ENCODE data around the gene ZNF81.
"Not testable (repeated sequence)": the region's sequence is repeated elsewhere in the genome, so short reads cannot be mapped to it uniquely, and the experiment has no call there.

Gene ZNF81

DNA sequence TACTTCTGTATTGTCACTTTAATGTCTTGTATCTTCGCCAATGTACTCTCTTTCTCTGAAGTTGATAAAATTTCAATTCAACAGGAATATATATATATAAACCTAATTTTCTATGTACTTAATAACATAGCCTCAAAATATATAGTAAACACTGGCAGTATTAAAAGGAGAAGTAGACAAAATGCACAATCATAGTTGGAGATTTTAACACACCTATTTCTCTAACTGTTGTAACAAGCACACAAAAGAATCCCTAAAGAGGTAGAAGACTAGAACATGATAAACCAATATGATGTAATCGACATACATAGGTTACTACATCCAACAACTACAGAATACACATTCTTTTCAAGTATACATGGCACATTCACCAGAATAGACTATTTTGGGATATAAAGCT lies 65.5 kb downstream of the ZNF81 start:
- no peak overlapping the region for H2BK5ac ChIP-seq (ENCODE audit: low read length)
- no peak overlapping the region for H3K9ac ChIP-seq (ENCODE audit: low read length)
- H3K4me2 ChIP-seq (ENCODE audit: low read length), result no peak overlapping the region
- H4K8ac ChIP-seq (ENCODE audit: low read depth, low read length), result no peak overlapping the region
- no peak for DNase-seq
- no peaks in the 10 kb centered on the region for H3K79me1 ChIP-seq (ENCODE audit: low read length)
- H4K5ac ChIP-seq (ENCODE audit: low read length), result no peak overlapping the region
- no peak overlapping the region for H3K56ac ChIP-seq (ENCODE audit: low read length)
- H3K27ac ChIP-seq (ENCODE audit: low read depth, low read length), result no peak overlapping the region
- no peaks in the 10 kb centered on the region for H3K4me1 ChIP-seq (ENCODE audit: control insufficient read depth, low read depth, low read length)
- no peaks in the 10 kb centered on the region for H3K36me3 ChIP-seq (ENCODE audit: control insufficient read depth, insufficient read depth, low read length)
- no peak overlapping the region for H3K23ac ChIP-seq (ENCODE audit: low read length)
- no peaks in the 10 kb centered on the region for H3K79me2 ChIP-seq (ENCODE audit: control insufficient read depth, insufficient read depth, low read length)
- H3K4me3 ChIP-seq (ENCODE audit: low read length), result no peak overlapping the region
- H3K4ac ChIP-seq (ENCODE audit: low read depth, low read length), result no peak overlapping the region
- no CpG with 5 or more reads among the region's 2 CpGs for WGBS (ENCODE audit: extremely low coverage, insufficient coverage, low lambda C conversion rate)
- H3K18ac ChIP-seq (ENCODE audit: low read length), result no peak overlapping the region
- no peaks in the 10 kb centered on the region for H3K27me3 ChIP-seq (ENCODE audit: insufficient read depth, low read length, poor library complexity)
- H2AK5ac ChIP-seq (ENCODE audit: low read length), result no peak overlapping the region
- H2BK15ac ChIP-seq (replicated peaks; ENCODE audit: low read depth), result no peak overlapping the region
- no peak overlapping the region for H2BK120ac ChIP-seq (ENCODE audit: low read depth, low read length)

DNA sequence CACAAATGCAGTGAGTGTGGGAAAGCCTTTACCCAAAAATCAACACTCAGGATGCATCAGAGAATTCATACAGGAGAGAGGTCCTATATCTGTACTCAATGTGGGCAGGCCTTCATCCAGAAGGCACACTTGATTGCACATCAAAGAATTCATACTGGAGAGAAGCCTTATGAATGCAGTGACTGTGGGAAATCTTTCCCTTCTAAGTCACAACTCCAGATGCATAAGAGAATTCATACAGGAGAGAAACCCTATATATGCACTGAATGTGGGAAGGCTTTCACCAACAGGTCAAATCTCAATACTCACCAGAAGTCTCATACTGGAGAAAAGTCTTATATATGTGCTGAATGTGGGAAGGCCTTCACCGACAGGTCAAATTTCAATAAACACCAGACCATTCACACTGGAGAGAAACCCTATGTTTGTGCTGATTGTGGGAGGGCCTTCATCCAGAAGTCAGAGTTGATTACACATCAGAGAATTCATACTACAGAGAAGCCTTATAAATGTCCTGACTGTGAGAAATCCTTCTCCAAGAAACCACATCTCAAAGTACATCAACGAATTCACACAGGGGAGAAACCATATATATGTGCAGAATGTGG lies 79.3 kb downstream of the ZNF81 start:
- Histone ChIP-seq H2BK5ac (ENCODE audit: low read length) (no peak overlapping the region), H3K4me1 (ENCODE audit: control insufficient read depth, low read depth, low read length) (no peaks in the 10 kb centered on the region), H2BK15ac (replicated peaks; ENCODE audit: low read depth) (no peak overlapping the region), H3K9ac (ENCODE audit: low read length) (no peak overlapping the region), H2BK120ac (ENCODE audit: low read depth, low read length) (no peak overlapping the region), H4K5ac (ENCODE audit: low read length) (no peak overlapping the region), H3K27me3 (ENCODE audit: insufficient read depth, low read length, poor library complexity) (no peaks in the 10 kb centered on the region), H3K79me2 (ENCODE audit: control insufficient read depth, insufficient read depth, low read length) (no peaks in the 10 kb centered on the region), H3K4me2 (ENCODE audit: low read length) (no peak overlapping the region), H3K79me1 (ENCODE audit: low read length) (no peaks in the 10 kb centered on the region), H3K4me3 (ENCODE audit: low read length) (no peak overlapping the region), H4K8ac (ENCODE audit: low read depth, low read length) (no peak overlapping the region), H3K36me3 (ENCODE audit: control insufficient read depth, insufficient read depth, low read length) (no peaks in the 10 kb centered on the region), H3K4ac (ENCODE audit: low read depth, low read length) (no peak overlapping the region), H2AK5ac (ENCODE audit: low read length) (no peak overlapping the region), H3K23ac (ENCODE audit: low read length) (no peak overlapping the region), H3K56ac (ENCODE audit: low read length) (no peak overlapping the region), H3K18ac (ENCODE audit: low read length) (no peak overlapping the region), H3K27ac (ENCODE audit: low read depth, low read length) (no peak overlapping the region)
- DNase-seq, result no peak
- WGBS (ENCODE audit: extremely low coverage, insufficient coverage, low lambda C conversion rate), result no CpG with 5 or more reads among the region's 2 CpGs

DNA sequence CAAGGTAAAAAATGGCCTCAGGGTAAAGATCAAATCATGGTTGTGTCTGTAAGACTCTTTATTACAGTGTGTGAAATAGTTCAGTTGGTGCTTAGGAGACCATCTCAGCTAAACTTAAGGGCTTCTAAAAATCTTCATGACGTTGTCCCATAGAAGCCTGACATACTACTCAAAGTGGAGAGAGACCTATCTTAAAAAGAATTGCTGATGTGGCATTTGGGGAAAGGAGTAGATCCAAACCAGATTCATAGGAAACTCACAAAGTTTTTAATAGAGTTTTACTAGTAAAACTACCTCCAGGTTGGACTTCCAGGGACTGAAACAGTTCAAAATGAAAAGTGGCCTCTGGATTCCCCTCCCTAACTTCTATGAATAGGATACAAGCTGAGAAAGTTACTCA lies 81.6 kb downstream of the ZNF81 start:
- no peak overlapping the region for H3K23ac ChIP-seq (ENCODE audit: low read length)
- no peak overlapping the region for H4K8ac ChIP-seq (ENCODE audit: low read depth, low read length)
- H3K27me3 ChIP-seq (ENCODE audit: insufficient read depth, low read length, poor library complexity), result no peaks in the 10 kb centered on the region
- DNase-seq, result no peak
- no peak overlapping the region for H3K4ac ChIP-seq (ENCODE audit: low read depth, low read length)
- H3K18ac ChIP-seq (ENCODE audit: low read length), result no peak overlapping the region
- H2BK5ac ChIP-seq (ENCODE audit: low read length), result no peak overlapping the region
- no peaks in the 10 kb centered on the region for H3K4me1 ChIP-seq (ENCODE audit: control insufficient read depth, low read depth, low read length)
- no CpG with 5 or more reads among the region's 1 CpG for WGBS (ENCODE audit: extremely low coverage, insufficient coverage, low lambda C conversion rate)
- no peak overlapping the region for H3K4me2 ChIP-seq (ENCODE audit: low read length)
- no peak overlapping the region for H2BK15ac ChIP-seq (replicated peaks; ENCODE audit: low read depth)
- no peak overlapping the region for H2AK5ac ChIP-seq (ENCODE audit: low read length)
- H3K27ac ChIP-seq (ENCODE audit: low read depth, low read length), result no peak overlapping the region
- no peak overlapping the region for H4K5ac ChIP-seq (ENCODE audit: low read length)
- no peak overlapping the region for H3K56ac ChIP-seq (ENCODE audit: low read length)
- no peak overlapping the region for H3K4me3 ChIP-seq (ENCODE audit: low read length)
- no peak overlapping the region for H2BK120ac ChIP-seq (ENCODE audit: low read depth, low read length)
- no peak overlapping the region for H3K9ac ChIP-seq (ENCODE audit: low read length)
- H3K79me1 ChIP-seq (ENCODE audit: low read length), result no peaks in the 10 kb centered on the region
- no peaks in the 10 kb centered on the region for H3K36me3 ChIP-seq (ENCODE audit: control insufficient read depth, insufficient read depth, low read length)
- H3K79me2 ChIP-seq (ENCODE audit: control insufficient read depth, insufficient read depth, low read length), result no peaks in the 10 kb centered on the region

DNA sequence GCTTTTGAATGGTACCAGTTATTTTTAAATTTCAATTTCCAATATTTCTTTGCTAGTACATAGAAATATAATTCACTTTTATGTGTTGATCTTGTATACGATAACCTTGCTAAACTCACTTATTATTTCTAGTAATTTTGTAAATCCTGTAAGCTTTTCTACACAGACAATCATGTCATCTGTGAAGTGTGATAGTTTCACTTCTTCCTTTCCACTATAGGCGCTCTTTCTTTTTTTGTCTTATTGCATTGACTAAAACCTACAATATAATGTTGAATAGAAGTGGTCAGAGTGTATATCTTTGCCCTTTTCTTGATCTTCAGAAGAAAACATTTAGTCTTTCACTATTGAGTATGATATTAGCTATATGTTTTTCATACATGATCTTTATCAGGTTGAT lies 90.5 kb downstream of the ZNF81 start:
- no peak for DNase-seq
- H3K79me1 ChIP-seq (ENCODE audit: low read length), result no peaks in the 10 kb centered on the region
- no peak overlapping the region for H3K4me3 ChIP-seq (ENCODE audit: low read length)
- no peaks in the 10 kb centered on the region for H3K36me3 ChIP-seq (ENCODE audit: control insufficient read depth, insufficient read depth, low read length)
- H3K27me3 ChIP-seq (ENCODE audit: insufficient read depth, low read length, poor library complexity), result no peaks in the 10 kb centered on the region
- H3K23ac ChIP-seq (ENCODE audit: low read length), result no peak overlapping the region
- no peak overlapping the region for H4K5ac ChIP-seq (ENCODE audit: low read length)
- no peak overlapping the region for H3K4me2 ChIP-seq (ENCODE audit: low read length)
- no peaks in the 10 kb centered on the region for H3K4me1 ChIP-seq (ENCODE audit: control insufficient read depth, low read depth, low read length)
- no peak overlapping the region for H3K56ac ChIP-seq (ENCODE audit: low read length)
- H3K79me2 ChIP-seq (ENCODE audit: control insufficient read depth, insufficient read depth, low read length), result no peaks in the 10 kb centered on the region
- no peak overlapping the region for H3K4ac ChIP-seq (ENCODE audit: low read depth, low read length)
- no peak overlapping the region for H2BK120ac ChIP-seq (ENCODE audit: low read depth, low read length)
- H2BK5ac ChIP-seq (ENCODE audit: low read length), result no peak overlapping the region
- H3K9ac ChIP-seq (ENCODE audit: low read length), result no peak overlapping the region
- WGBS (ENCODE audit: extremely low coverage, insufficient coverage, low lambda C conversion rate), result no CpG with 5 or more reads among the region's 2 CpGs
- no peak overlapping the region for H4K8ac ChIP-seq (ENCODE audit: low read depth, low read length)
- H2AK5ac ChIP-seq (ENCODE audit: low read length), result no peak overlapping the region
- H3K18ac ChIP-seq (ENCODE audit: low read length), result no peak overlapping the region
- H3K27ac ChIP-seq (ENCODE audit: low read depth, low read length), result no peak overlapping the region
- H2BK15ac ChIP-seq (replicated peaks; ENCODE audit: low read depth), result no peak overlapping the region

DNA sequence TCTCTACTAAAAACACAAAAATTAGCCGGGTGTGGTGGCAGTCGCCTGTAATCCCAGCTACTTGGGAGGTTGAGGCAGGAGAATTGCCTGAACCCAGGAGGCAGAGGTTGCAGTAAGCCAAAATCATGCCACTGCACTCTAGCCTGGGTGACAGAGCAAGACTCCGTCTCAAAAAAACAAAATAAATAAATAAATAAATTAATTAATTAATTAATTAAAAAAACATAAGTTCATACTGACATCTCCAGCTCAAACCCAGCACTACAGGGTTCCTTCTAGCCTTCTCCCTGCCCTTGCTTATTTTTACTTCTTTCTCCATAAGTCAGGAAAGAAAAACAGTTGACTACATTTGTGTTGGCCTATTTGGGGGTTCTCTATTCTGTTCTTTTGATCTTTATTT lies 95.3 kb downstream of the ZNF81 start:
- H3K27ac ChIP-seq (ENCODE audit: low read depth, low read length); H3K4me3 ChIP-seq (ENCODE audit: low read length); H3K4ac ChIP-seq (ENCODE audit: low read depth, low read length); H3K4me1 ChIP-seq (ENCODE audit: control insufficient read depth, low read depth, low read length); H3K23ac ChIP-seq (ENCODE audit: low read length); H3K36me3 ChIP-seq (ENCODE audit: control insufficient read depth, insufficient read depth, low read length); H3K56ac ChIP-seq (ENCODE audit: low read length); H3K4me2 ChIP-seq (ENCODE audit: low read length); H3K18ac ChIP-seq (ENCODE audit: low read length); H2BK5ac ChIP-seq (ENCODE audit: low read length); H3K27me3 ChIP-seq (ENCODE audit: insufficient read depth, low read length, poor library complexity); H3K9ac ChIP-seq (ENCODE audit: low read length); H3K79me2 ChIP-seq (ENCODE audit: control insufficient read depth, insufficient read depth, low read length); H4K5ac ChIP-seq (ENCODE audit: low read length); H2BK120ac ChIP-seq (ENCODE audit: low read depth, low read length); H3K79me1 ChIP-seq (ENCODE audit: low read length); DNase-seq; H4K8ac ChIP-seq (ENCODE audit: low read depth, low read length); H2AK5ac ChIP-seq (ENCODE audit: low read length); H2BK15ac ChIP-seq (replicated peaks; ENCODE audit: low read depth): not testable (repeated sequence)
- WGBS (ENCODE audit: extremely low coverage, insufficient coverage, low lambda C conversion rate), result no CpG with 5 or more reads among the region's 3 CpGs

DNA sequence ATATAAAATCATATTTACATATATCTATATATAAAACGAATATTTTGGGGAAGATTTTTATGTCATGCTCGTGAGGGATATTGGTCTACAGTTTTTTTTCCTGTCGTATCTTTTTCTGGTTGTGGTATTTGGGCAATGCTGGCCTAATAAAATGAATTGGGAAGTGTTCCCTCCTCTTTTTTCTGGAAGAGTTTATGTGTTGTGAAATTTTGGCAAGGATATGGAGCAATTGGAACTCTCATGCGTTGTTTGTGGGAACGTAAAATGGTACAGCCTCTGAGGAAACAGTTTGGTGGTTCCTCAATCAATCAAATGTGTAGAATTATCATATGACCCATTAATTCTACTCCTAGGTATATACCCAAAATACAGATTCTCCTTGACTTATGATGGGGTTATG lies 97.2 kb downstream of the ZNF81 start:
- Histone ChIP-seq H3K4ac (ENCODE audit: low read depth, low read length) (no peak overlapping the region), H3K23ac (ENCODE audit: low read length) (no peak overlapping the region), H3K18ac (ENCODE audit: low read length) (no peak overlapping the region), H3K4me1 (ENCODE audit: control insufficient read depth, low read depth, low read length) (no peaks in the 10 kb centered on the region), H3K4me2 (ENCODE audit: low read length) (no peak overlapping the region), H3K79me1 (ENCODE audit: low read length) (no peaks in the 10 kb centered on the region), H2AK5ac (ENCODE audit: low read length) (no peak overlapping the region), H4K8ac (ENCODE audit: low read depth, low read length) (no peak overlapping the region), H4K5ac (ENCODE audit: low read length) (no peak overlapping the region), H3K79me2 (ENCODE audit: control insufficient read depth, insufficient read depth, low read length) (no peaks in the 10 kb centered on the region), H2BK120ac (ENCODE audit: low read depth, low read length) (no peak overlapping the region), H3K36me3 (ENCODE audit: control insufficient read depth, insufficient read depth, low read length) (no peaks in the 10 kb centered on the region), H2BK15ac (replicated peaks; ENCODE audit: low read depth) (no peak overlapping the region), H3K9ac (ENCODE audit: low read length) (no peak overlapping the region), H3K4me3 (ENCODE audit: low read length) (no peak overlapping the region), H3K27me3 (ENCODE audit: insufficient read depth, low read length, poor library complexity) (no peaks in the 10 kb centered on the region), H3K56ac (ENCODE audit: low read length) (no peak overlapping the region), H3K27ac (ENCODE audit: low read depth, low read length) (no peak overlapping the region), H2BK5ac (ENCODE audit: low read length) (no peak overlapping the region)
- no peak for DNase-seq
- WGBS (ENCODE audit: extremely low coverage, insufficient coverage, low lambda C conversion rate), result no CpG with 5 or more reads among the region's 5 CpGs
